HFF-Myc (cell line): ENCODE measurements around the gene RBMS2.

Experiments
- DNase-seq: peaks from one replicate; pipeline ENCODE4 v3.0.0-alpha.2; 2011; ENCODE audit warnings: low read depth; ENCODE audit errors: extremely low read depth
- H3K4me3 ChIP-seq: replicated peaks from 2 replicates; pipeline ENCODE4 v1.5.1; 2011; ENCODE audit warnings: low read depth, mild to moderate bottlenecking, control low read depth, low read length
- CTCF ChIP-seq: IDR thresholded peaks from 2 replicates; pipeline ENCODE4 v1.5.1; 2012; ENCODE audit warnings: mild to moderate bottlenecking, low read depth, low read length, control low read depth; ENCODE audit errors: missing control alignments

RBMS2 gene

DNA sequence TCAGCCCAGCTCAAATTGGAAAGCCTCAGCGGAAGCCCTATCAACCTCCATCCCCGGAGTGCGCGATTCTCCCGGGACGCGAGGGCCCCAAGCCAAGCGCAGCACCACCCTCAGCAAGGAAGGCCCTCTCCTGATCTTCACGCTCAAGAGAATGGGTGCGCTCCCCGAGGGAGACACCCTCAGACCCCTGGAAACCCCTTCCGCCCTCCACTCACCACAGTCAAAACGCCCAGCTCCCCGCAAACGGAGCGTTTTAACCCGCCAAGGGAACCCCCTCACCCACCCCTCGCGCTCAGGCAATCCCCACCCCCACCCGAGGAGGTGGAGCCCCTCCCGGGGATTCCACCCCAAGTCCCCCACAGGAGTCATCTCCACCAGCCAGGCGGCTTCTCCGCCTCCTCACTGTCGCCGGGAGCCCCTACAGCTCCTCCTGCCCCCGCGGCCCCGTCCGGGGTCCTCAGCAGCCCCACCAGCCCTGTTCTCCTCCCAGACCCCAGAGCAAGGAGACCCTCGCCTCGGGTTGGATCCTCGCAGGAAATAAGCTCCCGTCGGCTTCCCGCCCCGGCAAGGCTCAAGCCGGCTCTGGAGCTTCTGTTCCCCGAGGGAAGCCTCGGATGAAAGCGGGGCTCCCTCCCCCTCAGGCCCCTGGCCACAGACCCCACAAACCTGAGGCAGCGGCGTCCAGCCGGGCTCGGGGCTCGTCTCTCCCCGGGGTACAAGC, 108.0 kb downstream of the RBMS2 start:
- DNase-seq = no peak
- TF ChIP-seq CTCF = no peak
- H3K4me3 ChIP-seq = peak overlapping the region; percentile 94

GRCh38 chr12:56630180-56630632, 108.6 kb downstream of the RBMS2 start, which contains the start of gene BAZ2A:
TSS of gene BAZ2A (minus strand) at chr12:56630326. CDS start at chr12:56617530, 12,796 bp downstream.
- no peak for TF ChIP-seq CTCF
- H3K4me3 ChIP-seq = peak within 1 kb of the TSS; percentile 94
- no peak for DNase-seq

- H3K4me3 ChIP-seq = peak overlapping the region; percentile 12
- no peak for DNase-seq
- TF ChIP-seq CTCF = no peak
Observed at GRCh38 chr12:56631790-56632700, 110.4 kb downstream of the RBMS2 start.

- TF ChIP-seq CTCF = no peak
- no peak for DNase-seq
Observed at GRCh38 chr12:56632701-56633467, 111.3 kb downstream of the RBMS2 start.

DNA sequence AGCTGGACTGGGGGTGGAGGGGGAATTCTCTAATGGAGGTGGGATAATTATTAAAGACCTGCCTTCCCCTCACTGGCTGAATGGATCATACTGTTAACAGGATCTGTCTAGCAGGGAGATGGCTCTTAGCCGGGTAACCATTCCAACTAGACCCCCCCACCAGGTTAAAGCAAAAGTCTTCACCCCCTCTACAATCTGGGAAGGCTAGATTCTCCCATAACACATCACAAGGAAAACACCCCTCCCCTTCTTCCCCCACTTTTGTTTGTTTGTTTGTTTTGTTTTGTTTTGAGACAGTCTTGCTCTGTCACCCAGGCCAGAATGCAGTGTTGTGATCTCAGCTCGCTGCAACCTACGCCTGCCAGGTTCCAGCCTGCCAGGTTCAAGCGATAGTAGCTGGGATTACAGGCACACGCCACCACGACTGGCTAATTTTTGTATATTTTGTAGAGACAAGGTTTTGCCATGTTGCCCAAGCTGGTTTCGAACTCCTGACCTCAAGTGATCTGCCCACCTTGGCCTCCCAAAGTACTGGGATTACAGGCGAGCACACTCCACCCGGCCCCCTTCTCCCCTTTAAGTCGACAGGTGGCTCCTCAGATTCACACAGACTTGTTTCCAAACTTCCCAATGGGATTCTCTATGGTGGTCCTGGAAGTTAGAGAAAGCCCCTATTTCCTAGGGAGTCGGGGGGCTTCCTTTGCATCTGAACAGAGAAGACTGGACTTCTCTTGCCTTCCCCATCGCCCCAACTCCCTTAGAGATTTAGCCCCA, 112.0 kb downstream of the RBMS2 start:
- TF ChIP-seq CTCF = no peak
- DNase-seq = no peak
- H3K4me3 ChIP-seq = peak overlapping the region; percentile 75

More at GRCh38 chr12:56632701-56633467, 111.3 kb downstream of the RBMS2 start:
- H3K4me3 ChIP-seq = peak overlapping the region; percentile 75

DNA sequence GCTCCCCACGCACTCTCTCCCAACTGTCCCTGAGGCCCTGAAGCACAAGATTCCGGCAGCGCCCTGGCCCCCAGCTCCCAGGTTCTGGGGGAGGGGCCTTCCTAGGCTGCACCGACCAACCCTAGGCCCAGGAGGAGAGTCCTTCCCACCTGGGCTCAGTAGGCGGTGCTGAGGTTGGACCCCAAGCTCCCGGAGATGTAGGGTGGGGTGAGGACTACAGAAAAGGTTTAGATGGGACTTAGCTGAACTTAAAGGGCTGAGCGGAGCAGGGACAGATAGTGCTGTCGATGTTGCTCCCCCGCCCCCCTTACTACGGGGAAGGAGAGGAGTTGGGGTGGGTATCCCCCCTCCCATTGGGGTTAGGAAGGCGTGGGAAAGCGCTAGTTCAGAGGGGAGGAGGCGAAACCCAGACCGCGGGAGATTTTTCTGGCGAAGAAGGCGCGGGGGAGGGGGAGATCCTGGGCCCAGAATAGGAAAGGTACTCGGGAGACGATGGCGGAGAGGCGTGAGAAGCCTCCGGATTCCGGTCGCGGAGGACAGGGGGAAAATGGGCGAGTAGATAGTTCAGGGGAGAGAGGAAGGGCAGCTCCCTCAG, 112.7 kb downstream of the RBMS2 start:
- DNase-seq = no peak
- no peak for TF ChIP-seq CTCF
- H3K4me3 ChIP-seq = peak overlapping the region; percentile 75
